ENCODE results near the gene LGALS3BP. TPM values are rescaled to one million over a fixed set of nuclear protein-coding genes. Genes with fewer than 3 reads are reported as not detected.

The LGALS3BP gene
- total RNA-seq, 1 experiment from 2014 or later: 389 TPM

GRCh38 chr17:79018370-79018695, 38.6 kb upstream of the LGALS3BP start:
- Histone ChIP-seq H3K9ac (ENCODE audit: low read length) (no peak overlapping the region), H3K4me3 (replicated peaks in 1 of 2; ENCODE audit: low read depth in 1 of 2, low read length in 2 of 2) (no peak overlapping the region), H3K36me3 (ENCODE audit: control insufficient read depth in 1 of 2, insufficient read depth in 2 of 2, low read length in 2 of 2) (no peaks in the 10 kb centered on the region), H3K4me1 (ENCODE audit: control insufficient read depth in 1 of 2, insufficient read depth in 2 of 2, low read length in 2 of 2) (peaks cover 0 to 9% of the 10 kb centered on the region in 2 experiments; a peak in 2 of 4 replicates), H3K27me3 (ENCODE audit: insufficient read depth, low read length) (no peaks in the 10 kb centered on the region), H4K20me1 (ENCODE audit: insufficient read depth) (no peaks in the 10 kb centered on the region), H2AFZ (ENCODE audit: low read depth, low read length, poor library complexity, severe bottlenecking) (no peak overlapping the region), H3K9me3 (ENCODE audit: control insufficient read depth in 1 of 2, insufficient read depth in 1 of 2, low read depth in 1 of 2, low read length in 2 of 2) (peaks cover 0 to 12% of the 10 kb centered on the region in 2 experiments; a peak in 1 of 4 replicates), H3K79me2 (ENCODE audit: insufficient read depth, low read length) (no peaks in the 10 kb centered on the region), H3K4me2 (ENCODE audit: low read length) (no peak overlapping the region), H3K27ac (ENCODE audit: low read depth, low read length) (no peak overlapping the region), H3K9me2 (ENCODE audit: insufficient read depth) (no peaks in the 10 kb centered on the region)
- BruUV-seq (replicated peaks): no TSS peak
- RAD21 ChIA-PET (ENCODE audit: low non-redundant PET in 1 of 2, low total read pairs in 2 of 2, uncharacterized antibody in 2 of 2, unreplicated experiment in 2 of 2): no interaction called here
- POLR2A ChIA-PET: no interaction called here
- intact Hi-C loops (cut with micrococcal nuclease): no loop called here
- ATAC-seq (no peak), DNase-seq (ENCODE audit: low read depth, low spot score) (no peak)
- TF ChIP-seq POLR2A (IDR thresholded peaks at IDR 0.05; ENCODE audit: borderline replicate concordance, extremely low read depth, insufficient read depth, insufficient read length) (no peak), EZH2 (IDR thresholded peaks at IDR 0.05) (no peak), REST (IDR thresholded peaks at IDR 0.05; ENCODE audit: low read depth) (no peak), CBX3 (IDR thresholded peaks at IDR 0.05; ENCODE audit: low read depth) (no peak), ZBTB33 (IDR thresholded peaks at IDR 0.05; ENCODE audit: extremely low read depth, insufficient replicate concordance, low read length) (no peak), RAD21 (IDR thresholded peaks at IDR 0.05; ENCODE audit: low read depth) (no peak), TCF7L2 (IDR thresholded peaks at IDR 0.05; ENCODE audit: borderline replicate concordance, extremely low read depth, insufficient read depth, insufficient read length) (no peak), EGR1 (IDR thresholded peaks at IDR 0.05; ENCODE audit: low read depth) (no peak), MAX (IDR thresholded peaks at IDR 0.05) (no peak), ELF1 (IDR thresholded peaks at IDR 0.05; ENCODE audit: borderline replicate concordance, low read depth) (no peak), SP1 (IDR thresholded peaks at IDR 0.05; ENCODE audit: low read depth) (no peak)
- CTCF ChIA-PET: interaction anchor here (0.6 to 1.3 kb wide), 4 partner anchors 8 to 56 kb away, joined by 3 to 5 read pairs (median 4); partner anchors contain the start of gene ENGASE
